ENCODE results near the gene PTPN5. TPM values are rescaled to one million over a fixed set of nuclear protein-coding genes. Genes with fewer than 3 reads are reported as not detected.

Gene PTPN5
- polyA plus RNA-seq, 3 donors: not detected

- peaks cover 4% of the 10 kb centered on the region for H3K4me1 Mint-ChIP-seq
- 72% methylated on average over 8 of the region's 12 CpGs for WGBS (ENCODE audit: insufficient coverage)
- no peak overlapping the region for H3K9ac ChIP-seq (ENCODE audit: insufficient read depth, low read length, poor library complexity, severe bottlenecking)
- H2AFZ ChIP-seq (ENCODE audit: insufficient read depth, low read depth, low read length, poor library complexity, severe bottlenecking): no peak overlapping the region
- peaks cover 0 to 3% of the 10 kb centered on the region in 2 donors for H3K4me1 ChIP-seq (ENCODE audit: control insufficient read depth in 1 of 2, insufficient read depth in 2 of 2, low read length in 2 of 2)
- H4K20me1 ChIP-seq (ENCODE audit: insufficient read depth, low read length): no peaks in the 10 kb centered on the region
- peaks cover 0 to 4% (median 2%) of the 10 kb centered on the region in 3 donors for H3K27me3 Mint-ChIP-seq (ENCODE audit: low read depth in 3 of 3)
- peak in 2 of 3 donors; percentile 12 to 29 for DNase-seq
- H3K27ac ChIP-seq (ENCODE audit: low read depth in 1 of 2, low read length in 2 of 2): no peak overlapping the region
- intact Hi-C loops (cut with micrococcal nuclease): no loop called here
- H3K4me3 Mint-ChIP-seq: no peak overlapping the region
- H3K4me3 ChIP-seq (replicated peaks in 1 of 3; ENCODE audit: low read depth in 2 of 3, low read length in 3 of 3): no peak overlapping the region
- peaks cover 0 to 3% (median 0%) of the 10 kb centered on the region in 7 donors for H3K9me3 Mint-ChIP-seq
- H3K27me3 ChIP-seq (ENCODE audit: control insufficient read depth in 2 of 2, insufficient read depth in 2 of 2, low read length in 2 of 2): peaks cover 0 to 2% of the 10 kb centered on the region in 2 donors
- no peaks in the 10 kb centered on the region for H3K9me3 ChIP-seq (replicated peaks in 1 of 2; ENCODE audit: control insufficient read depth in 1 of 2, insufficient read depth in 1 of 2, low read length in 2 of 2)
- peak overlapping the region in 1 of 7 donors; percentile 38 for H3K27ac Mint-ChIP-seq
- TF ChIP-seq CTCF (IDR thresholded peaks at IDR 0.05): no peak
- H3K36me3 Mint-ChIP-seq: no peaks in the 10 kb centered on the region
- H3K79me2 ChIP-seq (ENCODE audit: insufficient read depth, low read length): no peaks in the 10 kb centered on the region
- H3K36me3 ChIP-seq (replicated peaks in 1 of 2; ENCODE audit: control insufficient read depth in 1 of 2, insufficient read depth in 2 of 2, low read length in 2 of 2): no peaks in the 10 kb centered on the region
- no peak overlapping the region for H3K4me2 ChIP-seq (replicated peaks; ENCODE audit: extremely low read depth, low read length, poor library complexity, severe bottlenecking)
These were observed 41.8 kb downstream of the PTPN5 start for GRCh38 chr11:18749681-18750319.

GRCh38 chr11:18748766-18749365 lies 42.7 kb downstream of the PTPN5 start:
- peak overlapping the region in 1 of 7 donors; percentile 7 for H3K27ac Mint-ChIP-seq
- peaks cover 0 to 4% (median 0%) of the 10 kb centered on the region in 3 donors for H3K27me3 Mint-ChIP-seq (ENCODE audit: low read depth in 3 of 3)

More at GRCh38 chr11:18748766-18749365, 42.7 kb downstream of the PTPN5 start:
- WGBS (ENCODE audit: insufficient coverage): 93% methylated on average over 13 of the region's 13 CpGs
- TF ChIP-seq CTCF (IDR thresholded peaks at IDR 0.05): no peak
- Mint-ChIP-seq H3K36me3 (no peaks in the 10 kb centered on the region), H3K9me3 (peaks cover 0 to 1% (median 0%) of the 10 kb centered on the region in 7 donors), H3K4me1 (peaks cover 4% of the 10 kb centered on the region), H3K4me3 (no peak overlapping the region)
- Histone ChIP-seq H2AFZ (ENCODE audit: insufficient read depth, low read depth, low read length, poor library complexity, severe bottlenecking) (no peak overlapping the region), H3K4me3 (replicated peaks in 1 of 3; ENCODE audit: low read depth in 2 of 3, low read length in 3 of 3) (no peak overlapping the region), H3K9ac (ENCODE audit: insufficient read depth, low read length, poor library complexity, severe bottlenecking) (no peak overlapping the region), H3K9me3 (replicated peaks in 1 of 2; ENCODE audit: control insufficient read depth in 1 of 2, insufficient read depth in 1 of 2, low read length in 2 of 2) (no peaks in the 10 kb centered on the region), H3K4me2 (replicated peaks; ENCODE audit: extremely low read depth, low read length, poor library complexity, severe bottlenecking) (no peak overlapping the region), H3K4me1 (ENCODE audit: control insufficient read depth in 1 of 2, insufficient read depth in 2 of 2, low read length in 2 of 2) (peaks cover 0 to 3% of the 10 kb centered on the region in 2 donors), H3K36me3 (replicated peaks in 1 of 2; ENCODE audit: control insufficient read depth in 1 of 2, insufficient read depth in 2 of 2, low read length in 2 of 2) (no peaks in the 10 kb centered on the region), H4K20me1 (ENCODE audit: insufficient read depth, low read length) (no peaks in the 10 kb centered on the region), H3K79me2 (ENCODE audit: insufficient read depth, low read length) (no peaks in the 10 kb centered on the region), H3K27ac (ENCODE audit: low read depth in 1 of 2, low read length in 2 of 2) (no peak overlapping the region), H3K27me3 (ENCODE audit: control insufficient read depth in 2 of 2, insufficient read depth in 2 of 2, low read length in 2 of 2) (peaks cover 0 to 2% of the 10 kb centered on the region in 2 donors)
- DNase-seq: no peak
- intact Hi-C loops (cut with micrococcal nuclease): no loop called here
